Fibroblast of mammary gland (primary cell): ENCODE measurements around the gene NLRP4.

Source experiments
- DNase-seq: peaks from one replicate; pipeline ENCODE4 v3.0.0-alpha.2; 2010; ENCODE audit warnings: low read depth
- H3K4me3 ChIP-seq: 2 replicates; pipeline ENCODE4 v1.5.1; 2011; ENCODE audit warnings: low read depth, mild to moderate bottlenecking, low read length, moderate library complexity; ENCODE audit not compliant: control insufficient read depth
- CTCF ChIP-seq: conservative IDR thresholded peaks from 2 replicates; pipeline ENCODE4 v1.5.1; 2011; ENCODE audit warnings: low read depth, low read length, inconsistent platforms; ENCODE audit not compliant: control insufficient read depth, insufficient read depth

Gene NLRP4

GRCh38 chr19:55930996-55931515, 94.7 kb downstream of the NLRP4 start:
- H3K4me3 ChIP-seq = no peak overlapping the region
- no peak for DNase-seq
- TF ChIP-seq CTCF = no peak
